Measurements from ENCODE around the gene SRPK2.
"Not testable (repeated sequence)": the region's sequence is repeated elsewhere in the genome, so short reads cannot be mapped to it uniquely, and the experiment has no call there.

SRPK2 gene

GRCh38 chr7:105297309-105297708, 91.4 kb downstream of the SRPK2 start:
- DNase-seq, result no peak

- DNase-seq, result no peak
Measured at GRCh38 chr7:105296491-105296890, 92.2 kb downstream of the SRPK2 start.

GRCh38 chr7:105295596-105296352, 92.9 kb downstream of the SRPK2 start:
- peak; percentile 51 for DNase-seq

GRCh38 chr7:105294482-105294881, 94.2 kb downstream of the SRPK2 start:
- DNase-seq, result not testable (repeated sequence)

GRCh38 chr7:105289704-105290103, 99.0 kb downstream of the SRPK2 start:
- peak; percentile 76 for DNase-seq

GRCh38 chr7:105286441-105286840, 102.3 kb downstream of the SRPK2 start:
- DNase-seq, result no peak

GRCh38 chr7:105285118-105285874, 103.4 kb downstream of the SRPK2 start:
- no peak for DNase-seq

- no peak for DNase-seq
Measured at GRCh38 chr7:105284014-105284413, 104.7 kb downstream of the SRPK2 start.

- DNase-seq, result no peak
Measured at GRCh38 chr7:105281966-105282365, 106.8 kb downstream of the SRPK2 start.

- DNase-seq, result no peak
Measured at GRCh38 chr7:105279688-105280007, 109.1 kb downstream of the SRPK2 start.

GRCh38 chr7:105278973-105279687, 109.6 kb downstream of the SRPK2 start:
- no peak for DNase-seq

GRCh38 chr7:105278565-105278964, 110.2 kb downstream of the SRPK2 start:
- no peak for DNase-seq

- no peak for DNase-seq
Measured at GRCh38 chr7:105277341-105277740, 111.4 kb downstream of the SRPK2 start.

GRCh38 chr7:105270117-105270516, 118.6 kb downstream of the SRPK2 start:
- no peak for DNase-seq

- no peak for DNase-seq
Measured at GRCh38 chr7:105269397-105269796, 119.3 kb downstream of the SRPK2 start.

GRCh38 chr7:105268511-105269392, 120.0 kb downstream of the SRPK2 start:
- DNase-seq, result peak; percentile 56

GRCh38 chr7:105268056-105268455, 120.7 kb downstream of the SRPK2 start:
- DNase-seq, result peak; percentile 57

- DNase-seq, result peak; percentile 9
Measured at GRCh38 chr7:105267244-105267643, 121.5 kb downstream of the SRPK2 start.

- no peak for DNase-seq
Measured at GRCh38 chr7:105264707-105265106, 124.0 kb downstream of the SRPK2 start.

GRCh38 chr7:105261689-105262088, 127.0 kb downstream of the SRPK2 start:
- no peak for DNase-seq

- DNase-seq, result not testable (repeated sequence)
Measured at GRCh38 chr7:105260201-105260871, 128.4 kb downstream of the SRPK2 start.

GRCh38 chr7:105258919-105259318, 129.8 kb downstream of the SRPK2 start:
- DNase-seq, result not testable (repeated sequence)

All from activated CD4-positive, alpha-beta T cell treated with anti-CD3 and anti-CD28 coated beads, Interleukin-10, Interleukin-2, amounts not matched to agents 100 ng/mL and 50 ng/mL, durations not matched to agents 16 hours and 8 hours (primary cell).